Lower leg skin (tissue), 3 donors: Measurements from ENCODE around the gene DSC3.

Source experiments
- POLR2A ChIP-seq, 2 donors: fragments of 450-650 bp; IDR thresholded peaks; one replicate each; pipeline ENCODE4 v1.6.1; 2016 to 2017; ENCODE audit warnings: antibody characterized with exemption in 2 of 2, mild to moderate bottlenecking in 1 of 2, moderate library complexity in 1 of 2
- TF ChIP-seq, protein P1 (sequence below), 3 donors: fragments of 450-650 bp; IDR thresholded peaks; one replicate each; pipeline ENCODE4 v1.5.1; 2016; ENCODE audit warnings: antibody characterized with exemption in 3 of 3, mild to moderate bottlenecking in 3 of 3, moderate library complexity in 2 of 3

DNA sequence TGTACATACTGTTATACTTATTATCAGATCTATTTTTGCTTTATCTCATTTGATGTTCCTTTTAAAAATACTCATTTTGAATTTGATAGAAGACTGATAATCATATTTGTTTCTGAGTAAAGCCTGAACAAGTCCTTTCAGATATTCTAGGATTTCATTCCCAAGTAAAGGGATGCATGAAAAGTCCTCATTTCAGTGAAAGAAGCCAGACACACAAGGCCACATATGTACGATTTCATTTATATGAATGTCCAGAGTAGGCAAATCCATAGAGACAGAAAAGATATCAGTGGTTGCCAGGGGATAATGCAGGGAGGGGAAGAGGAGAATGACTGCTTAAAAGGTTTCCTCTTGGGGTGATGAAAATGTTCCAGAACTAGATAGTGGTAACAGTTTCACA lies 53.4 kb downstream of the DSC3 start:
- TF ChIP-seq, protein P1, sequence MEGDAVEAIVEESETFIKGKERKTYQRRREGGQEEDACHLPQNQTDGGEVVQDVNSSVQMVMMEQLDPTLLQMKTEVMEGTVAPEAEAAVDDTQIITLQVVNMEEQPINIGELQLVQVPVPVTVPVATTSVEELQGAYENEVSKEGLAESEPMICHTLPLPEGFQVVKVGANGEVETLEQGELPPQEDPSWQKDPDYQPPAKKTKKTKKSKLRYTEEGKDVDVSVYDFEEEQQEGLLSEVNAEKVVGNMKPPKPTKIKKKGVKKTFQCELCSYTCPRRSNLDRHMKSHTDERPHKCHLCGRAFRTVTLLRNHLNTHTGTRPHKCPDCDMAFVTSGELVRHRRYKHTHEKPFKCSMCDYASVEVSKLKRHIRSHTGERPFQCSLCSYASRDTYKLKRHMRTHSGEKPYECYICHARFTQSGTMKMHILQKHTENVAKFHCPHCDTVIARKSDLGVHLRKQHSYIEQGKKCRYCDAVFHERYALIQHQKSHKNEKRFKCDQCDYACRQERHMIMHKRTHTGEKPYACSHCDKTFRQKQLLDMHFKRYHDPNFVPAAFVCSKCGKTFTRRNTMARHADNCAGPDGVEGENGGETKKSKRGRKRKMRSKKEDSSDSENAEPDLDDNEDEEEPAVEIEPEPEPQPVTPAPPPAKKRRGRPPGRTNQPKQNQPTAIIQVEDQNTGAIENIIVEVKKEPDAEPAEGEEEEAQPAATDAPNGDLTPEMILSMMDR (IDR thresholded peaks at IDR 0.05), result no peak
- no peak for TF ChIP-seq POLR2A (IDR thresholded peaks at IDR 0.05)
